ENCODE results near the gene SUSD6. TPM values are rescaled to one million over a fixed set of nuclear protein-coding genes. Genes with fewer than 3 reads are reported as not detected.

Gene SUSD6
- total and polyA plus RNA-seq, 4 donors: 16.0 to 75.1 (median 61.0) TPM

DNA sequence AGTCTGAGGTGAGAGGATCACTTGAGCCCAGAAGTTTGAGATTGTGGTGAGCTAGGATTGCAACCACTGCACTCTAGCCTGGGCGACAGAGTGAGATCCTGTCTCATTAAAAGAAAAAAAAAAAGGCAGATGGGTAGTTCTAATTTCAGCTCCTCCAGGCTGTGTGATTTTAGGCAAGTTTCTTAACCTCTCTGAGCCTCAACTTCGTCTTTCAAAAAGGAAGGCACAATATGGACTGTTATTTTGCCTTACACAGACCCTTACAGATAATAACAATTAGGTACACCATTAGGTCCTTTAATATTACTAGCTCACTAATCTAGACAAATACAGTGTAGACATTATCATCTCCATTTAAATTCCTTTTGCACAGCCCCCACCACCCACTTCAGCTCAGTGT lies 31.9 kb upstream of the SUSD6 start:
- no peak for DNase-seq

DNA sequence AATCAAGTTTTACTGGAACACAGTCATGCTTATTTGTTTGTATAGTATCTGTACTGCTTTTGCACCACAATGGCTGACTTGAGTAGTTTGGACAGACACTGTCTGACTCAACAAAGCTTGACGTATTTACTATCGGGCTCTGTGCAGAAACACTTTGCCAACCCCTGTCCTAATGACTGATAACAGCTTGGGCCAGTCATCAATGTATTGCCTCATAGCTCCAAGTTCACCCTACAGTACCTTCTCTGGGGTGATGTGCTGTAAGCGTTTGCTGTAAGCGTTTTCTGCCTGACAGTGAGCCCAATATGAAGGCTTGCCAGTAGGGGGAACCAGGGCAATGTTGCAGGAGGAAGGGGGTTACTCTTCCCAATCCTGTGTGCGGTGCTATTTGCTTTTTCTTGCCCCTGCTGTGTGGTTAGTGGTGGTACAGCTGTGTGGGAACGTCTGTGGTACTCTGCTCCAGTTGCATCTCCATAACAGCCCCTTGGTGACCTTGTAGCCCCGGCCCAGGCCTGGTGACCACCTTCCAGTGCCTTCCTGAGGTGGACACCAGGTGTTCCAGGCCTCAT lies 31.3 kb upstream of the SUSD6 start:
- no peaks in the 10 kb centered on the region for H3K9me3 ChIP-seq (ENCODE audit: control insufficient read depth in 4 of 4, insufficient read depth in 3 of 4, low read length in 3 of 4)
- H3K27ac ChIP-seq (ENCODE audit: low read depth in 1 of 2, low read length in 1 of 2): no peak overlapping the region
- H3K9ac ChIP-seq (ENCODE audit: insufficient read depth in 1 of 2, low read length in 2 of 2): no peak overlapping the region
- TF ChIP-seq, protein P1, sequence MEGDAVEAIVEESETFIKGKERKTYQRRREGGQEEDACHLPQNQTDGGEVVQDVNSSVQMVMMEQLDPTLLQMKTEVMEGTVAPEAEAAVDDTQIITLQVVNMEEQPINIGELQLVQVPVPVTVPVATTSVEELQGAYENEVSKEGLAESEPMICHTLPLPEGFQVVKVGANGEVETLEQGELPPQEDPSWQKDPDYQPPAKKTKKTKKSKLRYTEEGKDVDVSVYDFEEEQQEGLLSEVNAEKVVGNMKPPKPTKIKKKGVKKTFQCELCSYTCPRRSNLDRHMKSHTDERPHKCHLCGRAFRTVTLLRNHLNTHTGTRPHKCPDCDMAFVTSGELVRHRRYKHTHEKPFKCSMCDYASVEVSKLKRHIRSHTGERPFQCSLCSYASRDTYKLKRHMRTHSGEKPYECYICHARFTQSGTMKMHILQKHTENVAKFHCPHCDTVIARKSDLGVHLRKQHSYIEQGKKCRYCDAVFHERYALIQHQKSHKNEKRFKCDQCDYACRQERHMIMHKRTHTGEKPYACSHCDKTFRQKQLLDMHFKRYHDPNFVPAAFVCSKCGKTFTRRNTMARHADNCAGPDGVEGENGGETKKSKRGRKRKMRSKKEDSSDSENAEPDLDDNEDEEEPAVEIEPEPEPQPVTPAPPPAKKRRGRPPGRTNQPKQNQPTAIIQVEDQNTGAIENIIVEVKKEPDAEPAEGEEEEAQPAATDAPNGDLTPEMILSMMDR (IDR thresholded peaks at IDR 0.05; ENCODE audit: control extremely low read depth, extremely low read depth): no peak
- ATAC-seq (ENCODE audit: insufficient read depth, low FRiP score) (peak; percentile 55), DNase-seq (peak; percentile 38 to 54 (median 54))
- peaks cover 0 to 29% (median 20%) of the 10 kb centered on the region in 3 donors for H3K27me3 ChIP-seq (ENCODE audit: control insufficient read depth in 3 of 3, insufficient read depth in 3 of 3, low read length in 2 of 3)
- no peak overlapping the region for H3K4me3 ChIP-seq
- peaks cover 0 to 4% (median 4%) of the 10 kb centered on the region in 5 donors for H3K4me1 ChIP-seq (ENCODE audit: control insufficient read depth in 5 of 5, insufficient read depth in 5 of 5, low read length in 5 of 5)
- H3K36me3 ChIP-seq (ENCODE audit: control insufficient read depth in 4 of 4, insufficient read depth in 4 of 4, low read length in 4 of 4): no peaks in the 10 kb centered on the region
- 43 to 45% methylated on average over 7 of the region's 7 CpGs for WGBS, 2 donors

More for the DNA sequence above, 31.9 kb upstream of the SUSD6 start:
- H3K9me3 ChIP-seq (ENCODE audit: control insufficient read depth in 4 of 4, insufficient read depth in 3 of 4, low read length in 3 of 4): no peaks in the 10 kb centered on the region
- peaks cover 2 to 33% (median 25%) of the 10 kb centered on the region in 3 donors for H3K27me3 ChIP-seq (ENCODE audit: control insufficient read depth in 3 of 3, insufficient read depth in 3 of 3, low read length in 2 of 3)
- H3K4me1 ChIP-seq (ENCODE audit: control insufficient read depth in 5 of 5, insufficient read depth in 5 of 5, low read length in 5 of 5): peaks cover 0 to 8% (median 4%) of the 10 kb centered on the region in 5 donors
- no peak overlapping the region for H3K4me3 ChIP-seq
- no peak overlapping the region for H3K27ac ChIP-seq (ENCODE audit: low read depth in 1 of 2, low read length in 1 of 2)
- TF ChIP-seq, protein P1 (IDR thresholded peaks at IDR 0.05; ENCODE audit: control extremely low read depth, extremely low read depth): no peak
- H3K36me3 ChIP-seq (ENCODE audit: control insufficient read depth in 4 of 4, insufficient read depth in 4 of 4, low read length in 4 of 4): no peaks in the 10 kb centered on the region
- H3K9ac ChIP-seq (ENCODE audit: insufficient read depth in 1 of 2, low read length in 2 of 2): no peak overlapping the region
- ATAC-seq (ENCODE audit: insufficient read depth, low FRiP score): no peak
- 82 to 89% methylated on average over 2 of the region's 2 CpGs for WGBS, 2 donors

DNA sequence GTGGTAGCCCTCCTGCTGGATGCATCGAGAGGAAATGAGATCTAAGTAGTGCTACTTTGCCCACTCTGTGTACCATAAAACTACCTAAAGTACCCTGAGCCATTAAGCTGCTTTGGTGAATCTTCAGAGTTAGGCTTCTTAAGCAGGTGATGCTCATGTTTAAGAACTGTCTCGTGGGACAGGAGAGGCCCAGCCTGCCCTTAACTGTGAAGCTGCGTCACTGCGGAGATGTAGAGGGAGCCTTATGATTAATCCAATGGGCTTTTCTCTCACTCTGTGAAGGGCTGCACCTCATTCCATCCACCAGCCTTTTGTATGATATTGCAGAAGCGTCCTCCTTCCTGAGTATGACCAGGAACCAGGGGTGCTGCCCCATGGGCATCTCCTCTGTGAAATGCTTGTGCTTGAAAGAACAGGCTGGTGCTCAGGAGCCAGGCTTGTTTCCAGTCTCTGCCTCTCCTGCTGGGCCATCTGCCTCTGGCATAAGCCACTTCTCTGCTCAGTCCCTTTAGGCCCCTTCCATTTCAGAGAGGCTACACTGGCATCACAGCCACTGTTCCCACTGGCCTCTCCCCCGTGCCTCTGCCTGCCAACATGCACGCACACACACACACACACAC lies 30.0 kb upstream of the SUSD6 start:
- ATAC-seq (ENCODE audit: insufficient read depth, low FRiP score) (no peak), DNase-seq (no peak)
- Histone ChIP-seq H3K4me3 (no peak overlapping the region), H3K9me3 (ENCODE audit: control insufficient read depth in 4 of 4, insufficient read depth in 3 of 4, low read length in 3 of 4) (no peaks in the 10 kb centered on the region), H3K4me1 (ENCODE audit: control insufficient read depth in 5 of 5, insufficient read depth in 5 of 5, low read length in 5 of 5) (peaks cover 0 to 6% (median 4%) of the 10 kb centered on the region in 5 donors), H3K27me3 (ENCODE audit: control insufficient read depth in 3 of 3, insufficient read depth in 3 of 3, low read length in 2 of 3) (peaks cover 0 to 17% (median 10%) of the 10 kb centered on the region in 3 donors), H3K27ac (ENCODE audit: low read depth in 1 of 2, low read length in 1 of 2) (no peak overlapping the region), H3K9ac (ENCODE audit: insufficient read depth in 1 of 2, low read length in 2 of 2) (no peak overlapping the region), H3K36me3 (ENCODE audit: control insufficient read depth in 4 of 4, insufficient read depth in 4 of 4, low read length in 4 of 4) (no peaks in the 10 kb centered on the region)
- TF ChIP-seq, protein P1 (IDR thresholded peaks at IDR 0.05; ENCODE audit: control extremely low read depth, extremely low read depth): no peak
- WGBS, 2 donors: 89 to 90% methylated on average over 7 of the region's 7 CpGs
